Muscle of arm (tissue), 12 donors: ENCODE data around the gene SPECC1. TPM values are rescaled to one million over a fixed set of nuclear protein-coding genes. Genes with fewer than 3 reads are reported as not detected.
"Not testable (repeated sequence)": the region's sequence is repeated elsewhere in the genome, so short reads cannot be mapped to it uniquely, and the experiment has no call there.

Experiments
- DNase-seq: peaks from one replicate; pipeline ENCODE4 v3.0.0-alpha.2; 2013
- polyA plus RNA-seq, 12 donors: library from polyadenylated mRNA; unstranded; fragments of 120-200 nt; gene quantifications; one replicate each; pipeline ENCODE4 v1.2.1, GENCODE V29; 2013; ENCODE audit not compliant: insufficient read length in 12 of 12

Gene SPECC1
- polyA plus RNA-seq, 12 donors, result 5.7 to 16.3 (median 7.9) TPM; not detected in 1

DNA sequence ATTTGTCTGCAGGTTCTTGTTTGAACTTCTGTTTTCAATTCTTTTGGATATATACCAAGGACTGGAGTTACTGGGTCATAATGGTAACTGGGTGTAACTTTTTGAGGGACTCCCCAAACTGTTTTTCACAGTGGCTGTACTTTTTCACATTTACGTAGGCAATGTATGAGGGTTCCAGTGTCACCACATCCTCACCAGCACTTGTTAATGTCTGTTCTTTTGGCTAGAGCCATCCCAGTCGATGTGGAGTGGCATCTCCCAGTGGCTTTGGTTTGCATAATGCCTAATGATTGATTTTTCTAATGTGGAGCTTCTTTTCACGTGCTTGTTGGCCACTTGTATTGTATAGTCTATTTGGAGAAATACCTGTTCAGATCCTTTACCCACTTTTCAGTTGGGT lies 59.3 kb downstream of the SPECC1 start:
- no peak for DNase-seq

DNA sequence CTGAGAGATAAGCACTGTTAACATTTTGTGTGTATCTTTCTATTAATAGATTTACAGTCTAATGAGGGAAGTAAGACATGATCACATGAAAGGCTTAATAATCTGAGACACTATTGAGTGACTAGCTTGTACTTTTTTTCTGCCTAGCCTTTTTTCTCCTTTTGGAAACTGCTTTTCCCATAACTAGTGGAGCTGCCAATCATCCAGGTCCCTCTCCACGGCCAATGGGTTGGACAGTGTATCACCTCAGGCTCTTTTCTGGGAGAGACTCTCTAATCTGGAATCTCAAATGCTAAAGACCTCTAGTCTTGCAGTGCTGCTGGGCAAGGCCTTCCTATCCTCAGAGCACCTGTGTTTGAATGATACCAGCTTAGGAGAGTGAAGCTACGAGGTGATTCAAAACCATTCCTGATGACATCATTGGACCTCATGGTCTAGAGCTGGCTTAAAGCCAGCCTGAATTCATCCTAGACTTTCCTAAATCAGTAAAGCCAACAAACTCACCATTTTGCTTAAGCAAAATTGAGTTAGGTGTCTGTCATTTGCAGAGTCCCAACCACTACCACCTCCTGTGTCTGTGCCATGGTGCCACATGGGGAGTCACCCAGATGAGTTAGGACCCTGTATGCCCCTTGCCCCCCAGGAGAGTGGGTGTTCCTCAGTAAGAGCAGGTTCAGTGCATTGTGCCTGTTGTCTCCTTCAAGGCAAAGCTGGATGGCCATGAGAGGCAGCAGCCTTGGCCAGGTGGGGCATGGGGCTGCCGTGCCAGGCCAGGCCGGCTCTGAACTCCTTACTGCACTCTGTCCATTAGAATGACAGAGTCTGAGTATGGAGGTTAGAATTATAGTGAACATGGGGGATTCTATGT lies 62.9 kb downstream of the SPECC1 start:
- no peak for DNase-seq

DNA sequence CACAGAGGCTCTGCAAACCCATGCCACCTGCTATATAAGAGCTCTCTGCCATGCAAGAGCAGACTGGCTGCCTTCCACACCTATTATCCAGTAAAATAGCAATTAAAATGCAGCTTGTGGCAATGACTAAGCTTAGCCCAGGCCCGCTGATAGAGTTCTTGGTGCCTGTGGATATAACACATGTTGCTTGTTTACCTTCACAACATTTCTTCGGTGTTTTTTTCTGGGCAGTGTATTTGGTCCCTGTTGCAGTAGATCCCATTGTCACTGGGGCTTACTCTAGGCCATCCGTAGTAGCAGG lies 63.5 kb downstream of the SPECC1 start:
- DNase-seq, result no peak

DNA sequence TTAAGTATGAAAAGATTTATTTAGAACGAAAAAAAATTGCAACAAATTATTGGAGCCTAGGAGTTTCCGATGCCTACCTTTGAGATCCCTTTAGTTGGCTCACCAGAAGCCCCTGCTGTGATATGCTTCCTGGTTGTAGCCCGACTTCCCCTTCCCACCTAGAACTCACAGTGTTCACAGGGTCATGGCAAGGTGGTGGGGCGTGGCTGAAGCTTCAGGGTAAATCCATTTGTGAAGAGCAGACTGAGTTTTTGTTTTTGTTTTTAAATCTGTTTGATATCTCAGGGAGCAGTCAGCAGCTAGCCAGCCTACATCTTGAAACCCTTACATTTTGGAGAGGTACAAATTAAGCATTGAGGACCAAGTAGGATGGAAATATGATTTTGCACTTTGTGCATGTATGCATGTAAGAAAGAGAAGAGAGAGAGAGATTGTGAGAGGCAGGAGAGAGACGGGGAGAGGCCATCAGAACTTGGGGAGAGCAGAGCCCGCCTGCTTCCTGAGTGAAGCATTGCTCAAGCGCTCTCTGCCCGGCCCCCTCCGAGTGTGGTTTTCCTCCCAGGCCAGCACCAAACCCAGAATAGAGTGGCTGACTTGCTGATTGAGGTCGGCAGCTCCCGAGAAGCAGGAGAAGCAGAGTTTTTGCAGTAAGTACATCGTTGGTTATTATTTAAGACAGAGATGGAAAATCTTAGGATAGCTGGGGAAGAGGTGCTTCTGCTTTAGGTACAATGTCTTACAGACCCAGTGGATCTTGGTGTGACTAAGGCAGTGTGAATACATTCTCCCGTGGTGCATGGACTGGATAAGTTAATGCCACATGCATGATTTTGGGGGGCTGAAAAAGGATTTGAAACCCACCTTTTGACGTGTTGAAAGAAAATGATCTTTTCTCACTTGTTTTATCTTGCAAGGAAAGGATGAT lies 64.2 kb downstream of the SPECC1 start:
- no peak for DNase-seq

DNA sequence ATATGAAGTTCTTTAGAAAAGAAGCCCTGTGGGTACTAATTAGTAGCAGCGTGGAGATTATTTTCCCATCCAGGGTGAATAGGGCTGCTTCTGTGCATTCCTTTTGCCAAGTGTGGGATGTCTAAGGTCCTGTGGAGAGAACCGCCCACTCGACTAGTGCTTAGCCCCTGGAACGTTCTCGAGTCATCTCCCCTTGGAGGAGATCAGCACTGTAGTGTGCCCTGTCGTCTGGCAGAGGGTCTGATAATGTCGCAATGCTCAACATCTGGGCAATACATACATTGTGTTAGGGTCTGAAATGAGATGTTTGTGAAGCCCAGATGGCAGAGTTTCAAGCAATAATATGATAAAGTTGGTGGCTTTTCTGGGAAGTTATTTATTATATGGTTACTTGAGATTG lies 64.8 kb downstream of the SPECC1 start:
- no peak for DNase-seq

DNA sequence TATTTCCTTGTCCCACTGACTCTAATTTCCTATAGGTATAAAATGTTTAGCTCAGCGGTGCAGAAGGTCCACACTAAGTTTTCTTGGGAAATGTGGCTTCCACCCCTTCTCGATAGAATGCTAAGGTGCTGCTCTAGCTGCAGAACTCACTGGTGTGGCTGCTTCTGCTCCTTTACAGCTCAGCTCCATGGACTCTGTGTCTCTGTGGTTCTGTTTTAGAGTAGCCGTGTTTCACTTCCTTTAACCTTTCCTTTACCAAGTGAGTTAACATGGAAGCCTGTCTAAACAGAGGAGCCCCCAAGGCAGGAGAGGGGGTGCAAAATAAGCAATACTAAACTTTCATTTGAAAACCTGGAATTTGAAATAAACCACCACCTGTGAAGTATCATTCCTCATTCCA lies 65.3 kb downstream of the SPECC1 start:
- DNase-seq, result no peak

DNA sequence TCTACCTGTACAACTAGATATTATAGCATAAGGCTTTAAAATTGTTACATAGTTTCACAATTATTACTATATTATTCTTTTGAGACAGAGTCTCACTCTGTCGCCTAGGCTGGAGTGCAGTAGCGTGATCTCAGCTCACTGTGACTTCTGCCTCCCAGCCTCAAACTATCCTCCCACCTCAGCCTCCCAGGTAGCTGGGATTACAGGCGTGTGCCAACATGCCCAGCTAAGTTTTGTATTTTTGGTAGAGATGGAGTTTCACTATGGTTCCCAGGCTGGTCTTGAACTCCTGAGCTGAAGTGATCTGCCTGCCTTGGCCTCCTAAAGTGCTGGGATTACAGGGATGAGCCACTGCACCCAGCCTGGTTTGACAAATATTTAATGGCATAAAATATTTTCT lies 67.0 kb downstream of the SPECC1 start:
- not testable (repeated sequence) for DNase-seq

DNA sequence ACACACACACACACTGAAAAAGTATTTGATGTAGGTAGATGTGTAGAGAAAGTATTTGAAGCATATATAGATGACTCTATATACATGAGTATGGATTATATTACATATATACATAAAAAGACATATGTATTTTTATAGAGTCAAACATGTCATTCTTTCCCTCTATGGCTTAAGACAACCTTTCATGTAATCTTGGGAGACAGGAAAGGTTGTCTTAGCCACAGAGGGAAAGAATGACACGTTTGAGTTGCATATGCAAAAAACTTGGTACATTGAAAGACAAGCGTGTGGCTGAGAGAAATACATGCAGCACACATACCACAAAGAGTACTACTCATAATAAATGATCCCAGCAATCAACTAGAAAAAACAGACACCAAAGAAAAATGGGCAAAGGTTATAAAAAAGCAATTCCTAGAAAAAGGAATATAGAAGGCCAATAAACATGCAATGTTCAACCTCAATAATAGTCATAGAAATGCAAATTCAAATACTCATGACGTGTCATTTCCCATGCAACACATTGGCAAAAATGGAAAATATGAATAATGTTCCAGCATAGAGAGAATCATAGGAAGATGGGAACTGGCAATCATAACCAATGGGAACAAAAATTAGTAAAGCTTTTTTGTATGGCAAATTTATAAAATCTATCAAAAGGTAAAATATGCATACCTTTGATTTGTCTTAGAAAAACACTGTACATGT lies 69.0 kb downstream of the SPECC1 start:
- DNase-seq, result no peak

DNA sequence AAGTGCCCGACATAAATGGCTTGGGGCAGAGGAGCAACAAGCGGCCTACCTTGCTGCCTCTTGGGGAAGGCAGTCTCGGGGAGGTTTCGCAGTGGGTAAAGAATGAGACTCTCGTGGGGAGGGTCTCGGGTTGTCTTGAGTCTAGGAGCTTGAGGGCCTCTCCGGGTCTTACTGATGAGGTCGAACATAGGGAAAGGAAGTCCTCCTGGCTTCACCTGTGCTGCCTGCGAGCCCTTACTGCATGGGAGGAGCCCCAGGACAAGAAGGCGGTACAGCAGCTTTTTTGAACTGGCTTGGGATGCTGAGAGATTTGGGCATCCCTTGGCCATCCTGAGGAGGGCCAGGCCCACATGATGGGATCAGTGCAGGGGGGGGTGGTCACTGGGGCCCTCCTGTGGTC lies 71.4 kb downstream of the SPECC1 start:
- DNase-seq, result no peak

DNA sequence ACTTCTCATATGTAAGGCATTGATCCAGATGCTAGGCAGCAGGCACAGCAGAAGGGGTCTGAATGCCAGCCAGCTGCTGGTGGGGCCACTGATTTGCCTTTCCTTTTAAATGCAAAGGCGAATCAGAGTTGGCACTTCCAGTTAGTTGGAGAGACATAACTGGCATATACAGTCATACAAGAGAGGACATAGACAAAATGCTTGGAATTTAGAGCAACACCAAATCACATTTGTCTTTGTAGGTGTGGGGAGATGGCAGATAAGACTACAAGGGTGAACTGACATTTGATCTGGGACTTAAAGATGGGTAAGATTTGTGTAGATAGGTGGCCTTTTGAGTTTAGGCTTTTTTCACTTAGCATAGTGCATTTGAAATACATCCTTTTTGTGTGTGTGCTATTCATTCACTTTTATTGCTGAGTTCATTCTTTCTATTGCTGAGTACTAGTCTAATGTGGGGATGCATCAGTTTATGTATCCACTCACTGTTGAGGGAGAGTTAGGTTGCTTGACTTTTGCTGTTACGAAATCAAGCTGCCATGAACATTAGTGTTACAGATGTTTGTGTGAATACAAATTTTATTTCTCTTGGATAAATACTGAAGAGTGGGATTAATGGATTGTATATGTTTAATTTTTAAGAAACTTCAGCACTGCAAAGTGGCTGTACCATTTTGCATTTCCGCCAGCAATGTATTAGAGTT lies 74.1 kb downstream of the SPECC1 start:
- DNase-seq, result no peak

DNA sequence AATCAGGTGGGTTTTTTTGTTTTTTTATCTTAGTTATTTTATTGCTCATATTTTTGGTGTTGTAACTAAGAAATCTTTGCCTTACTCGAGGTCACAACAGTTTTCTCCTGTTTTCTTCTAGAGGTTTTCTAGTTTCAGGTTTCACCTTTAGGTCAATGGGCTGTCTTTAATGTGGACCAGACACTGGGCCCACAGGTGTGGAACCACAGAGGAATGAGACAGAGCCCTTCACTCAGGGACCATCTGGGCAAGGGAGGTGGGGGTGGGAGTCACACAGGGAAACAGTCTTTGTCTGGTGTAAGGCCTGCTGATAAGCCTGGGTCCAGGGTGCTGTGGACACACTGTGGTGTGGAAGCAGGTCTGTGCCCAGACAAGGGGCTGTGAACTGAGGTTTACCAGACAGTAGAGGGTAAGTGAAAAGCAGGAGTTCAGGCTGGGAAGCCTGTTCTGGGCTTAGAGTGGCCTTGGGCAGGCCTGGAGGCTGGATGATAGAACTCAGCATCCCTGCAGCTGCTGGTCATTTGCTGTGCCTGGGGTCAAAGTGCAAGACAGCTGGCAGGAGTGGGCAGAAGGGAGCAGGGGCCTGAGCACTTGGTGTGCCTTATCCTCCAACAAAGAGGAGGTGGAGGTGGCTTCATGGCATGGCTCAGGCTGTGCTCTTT lies 75.6 kb downstream of the SPECC1 start:
- no peak for DNase-seq

DNA sequence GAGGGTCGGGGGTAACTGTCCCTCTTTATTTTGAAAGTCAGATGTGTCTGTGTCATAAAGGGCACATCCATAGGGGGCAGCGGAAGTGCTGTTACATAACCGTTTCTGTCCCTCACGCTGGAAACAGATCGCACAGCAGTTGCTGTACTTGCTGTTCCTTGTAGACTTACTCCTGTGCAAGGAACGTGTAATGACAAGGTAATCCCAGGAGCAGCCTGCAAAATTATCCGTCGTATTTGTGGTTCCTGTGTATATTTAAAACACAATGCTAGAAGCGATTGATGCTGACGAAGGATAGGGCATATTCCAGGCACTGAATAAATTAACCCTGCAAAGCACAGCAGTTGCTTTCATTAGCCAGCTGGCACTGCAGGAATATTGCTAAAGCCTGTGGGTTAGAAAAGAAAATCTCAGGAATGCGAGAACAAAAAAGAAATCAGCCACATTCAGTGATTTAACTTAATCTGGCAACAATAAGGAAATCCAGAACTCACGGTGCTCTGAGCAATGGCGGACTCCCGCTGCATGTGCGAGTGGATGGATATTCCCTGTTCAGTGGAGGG lies 76.2 kb downstream of the SPECC1 start:
- DNase-seq, result no peak

DNA sequence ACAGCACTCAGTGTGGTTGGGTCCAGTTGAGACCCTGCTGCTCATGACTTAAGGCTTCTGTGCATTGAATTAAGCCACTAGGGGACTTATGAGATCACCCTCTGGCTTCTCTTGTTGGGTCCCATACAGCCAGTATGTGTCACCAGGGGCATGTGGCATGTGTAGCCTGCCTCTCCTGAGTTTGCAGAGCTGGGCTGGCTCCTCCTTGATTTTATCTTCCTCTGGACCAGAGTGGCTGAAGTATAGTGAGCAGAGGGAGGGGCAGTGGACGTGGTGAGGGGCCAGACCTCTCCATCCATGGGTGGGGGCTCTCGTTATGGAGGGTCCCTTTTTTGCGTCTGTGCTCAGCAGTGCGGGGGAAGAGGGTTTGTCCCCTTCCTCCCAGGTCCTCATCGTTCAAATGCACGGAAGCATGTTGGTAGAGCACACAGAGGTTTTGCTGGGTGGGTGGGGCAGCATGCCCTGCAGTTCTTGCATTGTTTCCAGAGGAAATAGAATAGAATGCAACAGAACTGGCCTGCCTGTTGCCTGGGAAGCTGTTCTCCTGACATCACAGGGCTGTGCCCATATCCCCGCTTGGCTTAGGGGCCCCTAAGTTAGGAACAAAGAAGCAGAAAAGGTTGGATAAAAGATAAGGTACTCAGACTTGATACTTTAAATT lies 77.4 kb downstream of the SPECC1 start:
- DNase-seq, result no peak

DNA sequence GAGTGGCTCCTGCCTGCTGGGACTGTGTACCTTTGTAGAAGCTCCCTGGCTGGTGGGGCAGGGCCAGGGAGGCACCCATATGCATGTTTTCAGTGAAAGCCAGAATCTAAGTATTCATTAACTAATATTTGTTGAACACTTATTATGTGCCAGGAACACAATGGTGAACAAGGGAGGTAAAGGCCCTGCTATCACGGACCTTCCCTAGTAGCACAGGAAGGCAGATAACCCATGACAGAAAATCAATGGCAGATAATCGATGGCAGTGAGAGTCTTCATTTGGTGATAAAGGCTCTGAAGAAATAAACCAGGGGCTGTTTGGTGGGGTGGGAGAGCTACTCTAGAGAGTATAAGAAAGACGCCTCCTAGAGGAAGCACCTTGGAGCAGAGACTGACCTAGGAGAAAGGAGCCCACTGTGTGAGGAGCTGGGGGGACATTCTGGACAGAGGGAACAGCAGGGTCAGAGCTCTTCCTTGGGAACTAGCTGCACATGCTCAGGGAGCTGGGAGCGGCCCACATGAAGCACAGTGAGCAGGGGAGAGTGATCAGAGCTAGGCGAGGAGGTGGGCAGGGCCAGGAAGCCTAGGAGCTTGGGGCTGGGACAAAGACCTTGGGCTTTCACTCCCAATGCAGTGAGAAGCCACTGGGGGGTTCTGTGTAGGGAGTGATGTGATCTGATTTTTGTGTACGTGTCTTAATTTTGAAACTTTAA lies 78.5 kb downstream of the SPECC1 start:
- DNase-seq, result no peak

DNA sequence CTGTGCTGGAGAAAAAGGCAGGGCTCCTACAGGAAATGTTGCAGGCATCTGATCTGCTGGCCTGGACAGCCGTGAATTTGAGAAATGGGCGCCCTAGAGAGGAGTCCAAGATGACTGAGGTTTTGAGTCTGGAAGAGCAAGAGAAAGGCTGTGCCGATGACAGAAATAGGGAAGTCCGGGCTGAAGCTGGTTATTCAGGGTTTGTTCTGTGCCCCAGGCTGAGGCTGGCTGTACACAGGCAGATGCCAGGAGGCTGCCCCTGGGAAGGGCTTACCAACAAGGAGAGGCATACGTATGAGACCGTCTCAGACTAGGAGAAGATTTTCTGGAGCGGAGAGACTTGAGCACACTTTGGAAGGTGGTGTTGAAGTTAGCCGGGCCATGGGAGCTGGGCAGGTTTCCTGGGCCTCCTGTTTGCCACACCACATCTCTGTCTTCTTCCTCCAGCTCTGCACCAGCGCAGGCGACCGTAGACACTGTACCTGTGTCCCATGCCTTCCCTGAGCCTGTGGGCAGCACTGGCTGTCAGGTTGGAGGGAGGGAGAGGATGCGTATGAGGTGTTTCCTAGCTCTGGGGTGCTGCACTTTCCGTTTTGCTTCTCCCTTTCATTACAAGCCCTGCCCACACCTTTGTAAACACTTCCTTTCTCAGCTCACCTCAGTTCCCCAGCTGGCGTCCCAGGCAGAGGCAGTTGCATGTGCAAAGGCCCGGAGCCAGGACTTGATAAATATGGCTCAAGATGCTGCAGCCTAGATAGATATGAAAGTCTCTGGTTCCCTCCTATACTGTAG lies 80.8 kb downstream of the SPECC1 start:
- DNase-seq, result no peak

DNA sequence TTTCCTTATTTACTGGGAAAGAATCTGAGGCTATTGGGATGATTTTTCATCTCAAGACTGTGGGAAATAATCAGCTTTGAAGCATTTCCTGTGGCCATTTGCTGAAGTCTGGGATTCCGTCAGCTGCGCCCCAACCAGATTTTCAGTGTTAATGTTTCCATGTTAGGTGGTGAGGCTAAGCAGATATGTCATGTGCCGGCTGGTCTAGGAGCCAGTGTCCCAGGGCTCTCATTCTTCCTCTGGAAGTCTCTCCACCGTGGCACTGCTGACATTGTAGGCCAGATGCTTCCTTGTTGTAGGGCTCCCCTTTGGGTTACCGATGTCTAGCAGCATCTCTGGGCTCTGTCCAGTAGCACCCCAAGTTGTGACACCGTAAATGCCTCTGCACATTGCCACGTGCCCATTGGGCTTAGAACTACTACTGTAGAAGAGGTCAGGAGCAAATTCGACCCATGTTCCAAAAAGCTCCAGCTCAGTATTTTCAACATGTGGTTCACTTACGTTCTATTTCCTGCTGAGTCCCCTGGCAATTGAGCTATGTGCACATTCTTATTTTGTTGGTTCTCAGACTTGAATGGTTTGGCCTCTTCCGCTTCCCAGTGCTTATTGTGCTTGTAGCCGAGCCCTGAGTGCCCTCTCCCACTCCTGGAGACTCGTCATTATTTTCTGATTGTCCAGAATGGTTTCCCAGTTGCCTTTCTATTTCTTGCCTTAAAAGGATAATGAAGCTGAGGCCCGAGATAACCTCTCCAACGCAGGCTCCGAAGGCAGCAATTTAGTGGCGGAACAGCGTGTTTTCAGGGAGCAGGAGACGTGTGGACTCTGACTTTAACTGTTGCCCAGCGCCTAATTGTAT lies 82.2 kb downstream of the SPECC1 start:
- DNase-seq, result peak; percentile 73

DNA sequence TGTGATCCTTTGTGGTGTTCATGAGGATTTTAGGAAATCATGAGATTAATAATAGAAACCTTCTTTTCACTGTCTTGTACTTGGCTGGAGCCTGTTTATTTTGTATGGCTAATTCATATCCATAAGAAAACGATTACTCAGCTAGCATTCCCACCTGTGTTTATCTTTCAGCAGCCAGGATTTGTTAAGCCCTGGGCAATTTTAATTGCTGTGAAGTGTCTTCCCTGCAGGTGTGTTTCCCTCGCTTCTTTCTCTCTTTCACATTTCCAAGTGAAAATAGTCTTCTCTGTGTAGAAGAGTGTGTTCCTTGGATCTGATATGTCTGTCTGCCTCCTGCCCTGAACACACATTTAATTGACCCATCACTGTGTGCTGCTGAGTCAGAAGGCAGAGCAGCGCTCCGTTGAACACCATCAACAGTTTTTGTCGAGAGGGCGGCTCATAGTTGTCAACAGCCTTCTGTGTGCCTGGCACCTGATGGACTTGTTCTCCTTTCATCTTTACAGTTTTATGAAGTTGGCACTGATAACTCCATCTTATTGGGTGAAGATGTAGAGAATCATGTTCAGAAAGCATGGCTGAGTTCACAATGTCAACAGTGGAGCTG lies 83.2 kb downstream of the SPECC1 start:
- peak; percentile 41 for DNase-seq
